ENCODE results near the gene ANKLE2.
"Not testable (repeated sequence)": the region's sequence is repeated elsewhere in the genome, so short reads cannot be mapped to it uniquely, and the experiment has no call there.

Gene ANKLE2

DNA sequence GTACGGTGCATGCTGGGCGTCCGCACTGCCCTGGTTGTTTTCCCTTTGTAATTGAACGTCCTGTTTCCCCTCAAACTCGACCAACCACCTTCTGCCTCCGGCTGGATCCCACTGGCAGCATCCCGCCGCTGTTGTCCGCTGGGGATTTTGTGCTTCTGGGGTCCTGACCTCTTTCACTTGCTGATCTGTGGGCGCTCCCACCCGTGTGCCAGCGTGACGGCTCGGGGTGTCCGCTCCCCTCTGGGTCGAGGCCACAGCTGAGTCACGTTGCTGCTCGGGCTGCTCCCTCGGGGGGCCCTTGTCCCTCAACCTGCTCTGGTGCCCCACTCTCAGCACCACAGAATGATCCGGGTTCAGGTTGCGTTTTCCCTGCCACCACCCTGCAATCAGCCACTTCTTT, 43.0 kb downstream of the ANKLE2 start:
- no peak for DNase-seq

- no peak for DNase-seq
Observed at GRCh38 chr12:132717531-132718387, 43.9 kb downstream of the ANKLE2 start.

GRCh38 chr12:132717011-132717410, 44.6 kb downstream of the ANKLE2 start:
- DNase-seq, result no peak

DNA sequence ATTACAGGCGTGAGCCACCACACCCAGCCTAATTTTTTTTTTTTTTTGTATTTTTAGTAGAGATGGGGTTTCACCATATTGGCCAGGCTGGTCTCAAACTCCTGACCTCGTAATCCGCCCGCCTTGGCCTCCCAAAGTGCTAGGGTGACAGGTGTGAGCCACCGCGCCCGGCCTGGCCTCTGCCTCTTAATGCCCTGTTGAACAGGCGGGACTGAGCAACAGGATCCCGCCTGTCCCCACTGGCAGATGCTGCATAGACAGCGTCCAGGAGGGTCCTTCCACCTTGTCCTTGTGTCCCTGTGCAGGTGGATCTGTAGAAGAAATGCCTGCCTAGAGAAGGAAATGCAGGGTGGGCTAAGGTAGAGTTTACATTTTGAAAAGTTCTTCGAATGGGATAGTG, 45.3 kb downstream of the ANKLE2 start:
- no peak for DNase-seq

DNA sequence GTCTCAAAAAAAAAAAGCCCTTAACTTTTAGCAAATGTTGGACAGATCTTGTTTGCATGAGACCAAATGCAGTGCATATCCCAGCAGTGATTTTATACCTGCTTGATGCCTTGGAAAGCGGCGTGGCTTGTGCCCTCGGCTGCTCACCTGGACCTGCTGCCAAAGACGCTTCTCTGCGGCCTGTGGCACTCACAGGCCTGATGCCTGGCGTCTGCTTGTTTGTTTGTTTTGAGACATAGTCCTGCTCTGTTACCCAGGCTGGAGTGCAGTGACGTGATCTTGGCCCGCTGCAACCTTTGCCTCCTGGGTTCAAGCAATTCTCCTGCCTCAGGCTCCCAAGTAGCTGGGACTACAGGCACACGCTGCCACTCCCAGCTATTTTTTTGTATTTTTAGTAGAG, 45.8 kb downstream of the ANKLE2 start:
- no peak for DNase-seq

GRCh38 chr12:132713123-132713522, 48.5 kb downstream of the ANKLE2 start:
- no peak for DNase-seq

DNA sequence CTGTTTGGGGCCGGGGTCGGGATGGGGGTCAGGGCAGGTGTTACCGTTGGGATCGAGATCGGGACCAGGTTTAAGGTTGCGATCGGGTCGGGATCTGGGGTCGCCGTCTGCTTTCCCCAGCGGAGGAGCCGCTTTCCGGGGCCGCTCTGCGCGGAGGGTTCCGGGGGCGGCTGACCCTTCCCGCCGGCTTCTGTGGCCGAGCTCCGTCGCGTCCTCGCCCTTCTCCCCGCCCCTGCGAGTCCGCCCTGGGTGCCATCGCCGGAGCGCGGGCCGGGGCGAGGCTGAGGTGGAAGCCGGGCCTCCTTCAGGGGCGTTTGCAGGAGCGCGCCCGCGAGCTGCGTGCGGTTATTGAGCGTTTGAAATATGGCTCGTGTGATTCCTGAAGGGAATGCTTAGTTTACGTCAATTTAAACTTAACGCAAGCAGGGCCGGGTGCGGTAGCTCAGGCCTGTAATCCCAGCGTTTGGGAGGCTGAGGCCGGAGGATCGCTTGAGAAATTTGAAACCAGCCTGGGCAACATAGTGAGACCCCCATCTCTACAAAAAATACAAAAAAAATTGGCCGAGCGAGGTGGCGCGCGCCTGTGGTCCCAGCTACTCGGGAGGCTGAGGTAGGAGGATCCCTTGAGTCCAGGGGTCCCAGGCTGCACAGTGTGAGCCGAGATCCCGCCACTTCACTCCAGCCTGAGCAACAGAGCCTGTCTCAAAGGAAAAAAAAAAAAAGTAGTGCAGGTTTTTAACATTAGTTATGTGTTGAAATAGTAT, 50.4 kb downstream of the ANKLE2 start:
- no peak for DNase-seq

DNA sequence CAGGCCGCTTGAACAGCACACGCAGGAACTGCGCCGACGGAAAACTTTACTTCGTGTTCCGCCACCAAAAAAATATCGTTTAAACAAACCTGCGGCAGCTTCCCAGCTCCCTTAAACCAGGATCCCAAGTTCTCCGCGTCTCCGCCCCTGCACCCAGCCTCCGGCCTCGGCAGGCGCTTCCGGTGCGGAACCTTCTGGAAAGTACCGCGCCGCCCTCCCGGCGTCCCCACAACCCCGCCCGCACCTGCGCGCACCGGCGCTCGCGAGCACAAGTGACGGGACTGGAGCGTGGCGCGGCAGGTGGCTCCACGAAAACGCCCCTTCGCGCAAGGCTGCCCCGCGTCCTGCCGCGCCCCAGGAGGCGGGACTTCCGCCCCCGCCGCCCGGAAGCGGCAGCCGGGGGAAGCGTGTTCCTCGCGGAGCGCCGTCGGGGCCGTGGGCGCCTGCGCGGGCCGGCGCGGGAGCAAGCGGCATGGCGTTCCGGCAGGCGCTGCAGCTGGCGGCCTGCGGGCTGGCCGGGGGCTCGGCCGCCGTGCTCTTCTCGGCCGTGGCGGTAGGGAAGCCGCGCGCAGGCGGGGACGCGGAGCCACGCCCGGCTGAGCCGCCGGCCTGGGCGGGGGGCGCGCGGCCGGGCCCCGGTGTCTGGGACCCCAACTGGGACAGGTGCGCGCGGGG, 51.1 kb downstream of the ANKLE2 start, which contains the start of gene PGAM5:
Gene PGAM5 (plus strand): TSS at position 438 of the 675 bp plus-strand sequence. CDS start 35 bp downstream, at position 473.
- peak; percentile 92 for DNase-seq

GRCh38 chr12:132710043-132710404, 51.6 kb downstream of the ANKLE2 start:
- no peak for DNase-seq

- no peak for DNase-seq
Observed at GRCh38 chr12:132708150-132708549, 53.5 kb downstream of the ANKLE2 start.

GRCh38 chr12:132707241-132707640, 54.4 kb downstream of the ANKLE2 start:
- no peak for DNase-seq

DNA sequence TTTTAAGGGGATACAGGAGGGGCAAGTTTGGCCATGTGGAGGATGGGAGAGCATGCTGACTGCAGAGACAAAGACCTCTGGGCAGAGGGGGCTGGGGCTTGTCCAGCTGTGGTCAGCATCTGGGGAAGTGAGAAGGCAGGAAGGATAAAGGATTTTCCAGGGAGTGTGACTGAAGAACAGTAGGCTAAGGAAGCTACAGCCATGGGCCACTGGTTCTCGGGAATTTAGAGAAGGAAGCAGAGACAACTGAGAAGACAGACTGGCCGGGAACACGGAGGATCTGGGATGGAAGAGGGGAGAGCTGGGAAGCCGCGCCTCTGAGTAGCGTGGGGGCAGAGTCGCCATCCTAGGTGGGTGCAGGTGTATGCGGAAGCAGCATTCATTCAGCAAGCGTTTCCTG, 58.0 kb downstream of the ANKLE2 start:
- DNase-seq, result no peak

GRCh38 chr12:132702640-132703039, 59.0 kb downstream of the ANKLE2 start:
- no peak for DNase-seq

DNA sequence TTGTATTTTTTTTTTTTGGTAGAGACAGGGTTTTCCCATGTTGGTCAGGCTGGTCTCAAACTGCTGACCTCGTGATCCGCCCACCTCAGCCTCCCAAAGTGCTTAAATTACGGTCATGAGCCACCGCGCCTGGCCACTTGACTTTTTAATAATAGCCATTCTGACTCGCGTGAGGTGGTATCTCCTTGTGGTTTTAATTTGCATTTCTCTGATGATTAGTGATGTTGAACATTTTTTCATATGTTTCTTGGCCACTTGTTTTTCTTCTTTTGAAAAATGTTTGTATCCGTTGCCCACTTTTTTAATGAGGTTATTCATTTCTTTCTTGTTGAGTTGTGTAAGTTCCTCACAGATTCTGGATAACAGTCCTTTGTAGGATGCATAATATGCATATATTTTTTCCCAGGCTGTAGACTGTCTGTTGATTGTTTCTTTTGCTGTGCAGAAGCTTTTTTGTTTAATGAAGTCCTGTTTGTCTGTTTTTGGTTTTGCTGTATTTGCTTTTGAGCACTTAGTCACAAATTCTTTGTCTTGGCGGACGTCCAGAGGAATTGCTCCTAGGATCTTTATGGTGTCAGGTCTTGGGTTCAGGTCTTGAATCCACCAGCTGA, 61.3 kb downstream of the ANKLE2 start:
- no peak for DNase-seq

DNA sequence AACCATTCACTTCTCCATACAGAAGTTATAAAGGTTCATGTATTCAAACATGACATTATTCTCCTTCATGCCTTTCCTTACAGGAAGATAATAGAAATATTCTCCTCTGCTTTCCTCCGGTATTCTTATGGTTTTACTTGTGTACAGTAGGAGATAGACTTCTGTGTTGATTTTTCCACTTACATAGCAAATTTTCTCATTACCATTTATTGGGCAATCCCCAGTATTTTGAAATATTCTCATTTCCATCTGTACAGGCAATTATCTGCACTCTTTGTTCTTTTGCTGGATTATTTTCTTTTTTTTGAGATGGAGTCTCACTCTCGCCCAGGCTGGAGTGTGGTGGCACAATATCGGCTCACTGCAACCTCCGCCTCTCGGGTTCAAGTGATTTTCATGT, 63.3 kb downstream of the ANKLE2 start:
- no peak for DNase-seq

DNA sequence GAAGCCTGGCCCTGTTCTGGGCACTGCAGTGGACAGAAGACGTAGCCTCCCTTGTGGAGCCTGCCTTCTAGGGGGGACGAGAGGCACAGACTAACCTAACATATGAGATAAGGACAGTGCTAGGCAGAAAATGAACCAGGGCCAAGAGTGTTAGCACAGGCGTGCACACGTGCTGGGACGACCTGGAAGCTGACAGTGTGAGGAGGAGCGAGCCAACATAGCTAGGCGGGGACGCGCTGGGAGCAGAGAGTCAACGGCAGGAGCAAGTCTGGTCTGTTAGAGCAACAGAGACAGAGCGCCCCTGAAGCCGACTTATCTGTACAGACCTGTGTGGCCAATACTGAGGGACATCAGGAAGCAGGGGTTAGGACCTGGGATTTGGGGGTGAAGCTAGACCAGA, 66.2 kb downstream of the ANKLE2 start:
- no peak for DNase-seq

GRCh38 chr12:132694888-132695287, 66.7 kb downstream of the ANKLE2 start:
- DNase-seq, result not testable (repeated sequence)

- not testable (repeated sequence) for DNase-seq
Observed at GRCh38 chr12:132692030-132692429, 69.6 kb downstream of the ANKLE2 start.

DNA sequence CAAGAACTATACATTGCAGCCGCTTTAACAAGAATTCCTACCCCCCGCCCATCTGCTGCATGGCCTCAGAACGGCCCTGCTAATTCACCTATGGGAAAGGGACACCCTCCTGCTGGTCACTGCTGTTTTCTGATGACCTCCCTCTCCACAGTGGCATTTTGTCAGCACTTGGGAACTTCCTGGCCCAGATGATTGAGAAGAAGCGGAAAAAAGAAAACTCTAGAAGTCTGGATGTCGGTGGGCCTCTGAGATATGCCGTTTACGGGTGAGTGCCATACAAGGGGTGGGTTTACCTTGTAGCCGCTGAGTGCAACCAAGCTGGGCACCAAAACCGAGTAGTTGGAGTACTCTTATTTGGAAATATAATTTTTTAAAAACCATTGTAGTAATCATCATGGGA, 71.5 kb downstream of the ANKLE2 start:
- no peak for DNase-seq

GRCh38 chr12:132689227-132689626, 72.4 kb downstream of the ANKLE2 start:
- no peak for DNase-seq

DNA sequence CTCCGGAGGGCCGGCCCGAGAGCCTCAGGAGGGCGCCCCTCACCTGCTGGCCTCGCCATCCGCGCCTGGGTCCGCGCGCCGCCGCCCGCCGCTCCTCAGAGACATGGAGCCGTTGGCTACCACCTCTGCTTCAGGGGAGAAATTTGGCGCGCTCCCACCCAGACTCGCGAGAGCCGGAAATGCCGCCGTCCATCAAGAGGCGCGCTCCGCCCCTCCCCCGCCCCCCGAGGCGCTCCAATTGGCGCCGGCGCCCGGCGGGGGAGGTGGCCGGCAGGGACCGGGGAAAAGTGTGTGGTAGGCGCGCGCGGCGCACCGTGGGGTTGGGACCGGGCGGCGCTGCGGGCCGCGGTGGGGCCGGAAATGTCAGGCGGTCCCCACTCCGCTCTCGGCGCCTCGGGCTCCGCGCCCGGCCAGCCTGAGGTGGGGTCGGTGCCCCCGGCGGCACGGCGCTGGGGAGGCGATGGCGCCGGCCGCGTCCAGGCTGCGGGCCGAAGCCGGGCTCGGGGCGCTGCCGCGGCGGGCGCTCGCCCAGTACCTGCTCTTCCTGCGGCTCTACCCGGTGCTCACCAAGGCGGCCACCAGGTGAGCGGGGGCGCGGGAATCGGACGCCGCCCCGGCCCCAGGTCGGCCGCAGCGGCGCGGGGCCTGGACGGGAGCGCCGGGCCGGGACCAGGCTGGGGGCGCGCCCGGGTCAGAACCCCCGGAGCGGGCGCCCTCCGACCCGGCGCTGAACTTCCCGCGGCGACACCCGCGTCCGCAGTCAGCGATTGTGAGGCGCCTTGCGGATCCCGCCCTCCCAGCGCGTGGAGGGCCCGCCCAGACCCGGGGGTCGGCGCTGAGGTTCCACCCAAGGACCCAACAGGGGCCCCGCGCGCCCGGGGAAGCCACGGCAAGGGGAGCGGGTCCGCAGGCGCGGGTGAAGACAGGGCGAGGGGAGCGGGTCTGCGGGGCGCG, 74.1 kb downstream of the ANKLE2 start, which contains the start of the genes POLE and PXMP2:
Gene POLE (minus strand): TSS at position 132 of the 954 bp plus-strand sequence. CDS start 27 bp downstream, at position 105.
Gene PXMP2 (plus strand): TSS at position 377 of the 954 bp plus-strand sequence. CDS start 84 bp downstream, at position 461.
- DNase-seq, result peak; percentile 96

DNA sequence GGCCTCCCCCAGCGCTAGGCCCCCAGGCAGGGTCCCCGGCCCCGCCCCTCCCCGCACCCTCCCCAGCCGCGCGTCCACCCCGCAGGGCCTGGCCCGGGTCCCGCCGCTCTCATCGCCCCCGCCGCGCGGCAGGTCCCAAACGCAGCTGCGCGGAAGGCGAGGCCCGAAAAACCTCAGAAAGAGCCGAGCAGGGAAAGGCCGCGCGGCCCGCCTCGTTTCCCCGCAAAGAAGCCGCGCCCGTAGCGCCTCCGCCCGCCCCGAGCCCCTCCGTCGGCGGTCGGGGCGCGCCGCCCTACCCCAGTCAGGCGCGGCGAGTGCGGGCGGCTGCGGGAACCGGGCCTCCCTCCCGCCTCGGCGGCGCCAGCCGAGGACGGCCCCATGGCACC, 74.8 kb downstream of the ANKLE2 start:
- no peak for DNase-seq

All from activated CD4-positive, alpha-beta T cell treated with anti-CD3 and anti-CD28 coated beads, Interleukin-2, amount 50 U/mL, for 16 hours (primary cell).